Psoas muscle (tissue), 8 donors: Measurements from ENCODE around the gene STX18. TPM values are rescaled to one million over a fixed set of nuclear protein-coding genes. Genes with fewer than 3 reads are reported as not detected.

Experiments used
- ATAC-seq, 4 donors: fragments of 200-7000 bp; cut with Tn5 transposase; one replicate each; pipeline ENCODE4 v1.9.1; 2020; ENCODE audit warnings: moderate library complexity in 3 of 4, mild to moderate bottlenecking in 2 of 4
- DNase-seq, 2 donors: peaks; one replicate each; pipeline ENCODE4 v3.0.0-alpha.2; 2020
- H3K27ac ChIP-seq: fragments of 200-600 bp; one replicate; pipeline ENCODE4 v1.8.0; 2022
- H3K27me3 ChIP-seq, 3 donors: fragments of 200-600 bp in 1 of 3; one replicate each; pipeline versions ENCODE4 v1.6.1 to v1.8.0; 2013 to 2022; ENCODE audit warnings: low read length in 2 of 3, mild to moderate bottlenecking in 2 of 3, moderate library complexity in 1 of 3; ENCODE audit not compliant: insufficient read depth in 3 of 3
- H3K36me3 ChIP-seq, 2 donors: fragments of 200-600 bp in 1 of 2; one replicate each; pipeline versions ENCODE4 v1.6.1 to v1.8.0; 2013 to 2022; ENCODE audit warnings: low read depth in 1 of 2, mild to moderate bottlenecking in 1 of 2, moderate library complexity in 1 of 2; ENCODE audit not compliant: insufficient read depth in 1 of 2
- H3K4me1 ChIP-seq: fragments of 200-600 bp; one replicate; pipeline ENCODE4 v1.8.0; 2022
- H3K4me3 ChIP-seq: fragments of 200-600 bp; one replicate; pipeline ENCODE4 v1.8.0; 2022; ENCODE audit warnings: mild to moderate bottlenecking
- H3K9me3 ChIP-seq: fragments of 200-600 bp; one replicate; pipeline ENCODE4 v1.8.0; 2022
- CTCF ChIP-seq: fragments of 200-600 bp; IDR thresholded peaks from one replicate; pipeline ENCODE4 v1.8.0; 2022; ENCODE audit warnings: antibody characterized with exemption
- WGBS, 3 donors: extraction: QIAGEN DNeasy Blood & Tissue Kit; methylation state at CpG; one replicate each; pipeline versions ENCODE4 v1.1.6 to v1.1.7; 2013; 5-methylcytosine and 5-hydroxymethylcytosine counted together
- intact Hi-C, 2 donors: fragments of 100-400 bp; cut with DNase I; formaldehyde crosslinking; loops; one replicate each; pipeline versions ENCODE4 v1.11.0 to v1.14.2; 2022
- polyA plus RNA-seq, 3 donors: library from polyadenylated mRNA; stranded (reverse); fragments of 200-250 nt; gene quantifications; one replicate each; pipeline ENCODE4 v1.2.3, GENCODE V29; 2013
- total RNA-seq, 4 donors: library from RNA; stranded (reverse); fragmentation: NEBNext Ultra II Directional in 2 of 4; extraction: Animal tissue kit (Norgen Biotek cat#: 25700) in 2 of 4; gene quantifications; one replicate each; pipeline versions ENCODE4 v1.2.1 to v1.2.4, GENCODE V29; 2021 to 2023
- donor health status: healthy with polysubstance abuse.
- donor health status: DM: no; HTN: no; CAD: no; lungs with moderate emphysema.
- donor health status: Bipolar disorder and iron deficiency.
- donor health status: healthy.
- donor health status: DM: yes; HTN: yes; CAD: no.
- donor health status: DM: no; HTN: no; CAD: no.
- donor health status: DM: no; HTN: no; CAD: no.
- donor health status: DM: yes; HTN: yes; CAD: no.

Gene STX18
- total and polyA plus RNA-seq, 7 donors = 12.1 to 29.7 (median 21.1) TPM

- peak in 1 of 2 donors; percentile 19 for DNase-seq
- 47 to 50% (median 49%) methylated on average over 19 of the region's 19 CpGs for WGBS, 3 donors
- TF ChIP-seq CTCF = no peak
- Histone ChIP-seq H3K9me3 (no peaks in the 10 kb centered on the region), H3K27ac (no peak overlapping the region), H3K36me3 (peaks cover 0 to 5% of the 10 kb centered on the region in 2 donors), H3K4me3 (no peak overlapping the region), H3K4me1 (no peaks in the 10 kb centered on the region), H3K27me3 (peaks cover 0 to 12% (median 4%) of the 10 kb centered on the region in 3 donors)
- no peak for ATAC-seq
- intact Hi-C loops = no loop called here
Measured at GRCh38 chr4:4412641-4413372, 129.0 kb downstream of the STX18 start.

- Histone ChIP-seq H3K27me3 (peaks cover 0 to 14% (median 4%) of the 10 kb centered on the region in 3 donors), H3K27ac (no peak overlapping the region), H3K9me3 (no peaks in the 10 kb centered on the region), H3K4me3 (no peak overlapping the region), H3K36me3 (peaks cover 0 to 4% of the 10 kb centered on the region in 2 donors), H3K4me1 (no peaks in the 10 kb centered on the region)
- peak in 1 of 2 donors; percentile 15 for DNase-seq
- no peak for ATAC-seq
- WGBS, 3 donors = 83 to 85% (median 84%) methylated on average over 15 of the region's 15 CpGs
- TF ChIP-seq CTCF = no peak
- intact Hi-C loops = no loop called here
Measured at GRCh38 chr4:4411906-4412305, 129.9 kb downstream of the STX18 start.

GRCh38 chr4:4410271-4410670, 131.6 kb downstream of the STX18 start:
- Histone ChIP-seq H3K27ac (no peak overlapping the region), H3K36me3 (no peaks in the 10 kb centered on the region), H3K4me1 (no peaks in the 10 kb centered on the region), H3K4me3 (no peak overlapping the region), H3K27me3 (peaks cover 0 to 25% (median 7%) of the 10 kb centered on the region in 3 donors), H3K9me3 (no peaks in the 10 kb centered on the region)
- 83 to 89% (median 85%) methylated on average over 15 of the region's 15 CpGs for WGBS, 3 donors
- ATAC-seq = no peak
- peak in 1 of 2 donors; percentile 12 for DNase-seq
- intact Hi-C loops = no loop called here
- TF ChIP-seq CTCF = no peak

GRCh38 chr4:4409416-4410115, 132.3 kb downstream of the STX18 start:
- Histone ChIP-seq H3K4me3 (no peak overlapping the region), H3K9me3 (no peaks in the 10 kb centered on the region), H3K27me3 (peaks cover 0 to 25% (median 7%) of the 10 kb centered on the region in 3 donors), H3K27ac (no peak overlapping the region), H3K4me1 (no peaks in the 10 kb centered on the region), H3K36me3 (no peaks in the 10 kb centered on the region)
- DNase-seq = peak in 1 of 2 donors; percentile 31
- ATAC-seq = no peak
- intact Hi-C loops = no loop called here
- no peak for TF ChIP-seq CTCF
- WGBS, 3 donors = 83 to 87% (median 84%) methylated on average over 23 of the region's 23 CpGs
